ENCODE results near the gene GRK5. TPM values are rescaled to one million over a fixed set of nuclear protein-coding genes. Genes with fewer than 3 reads are reported as not detected.

Gene GRK5
- total and polyA plus RNA-seq, 5 donors from 2014 or later, result 5.1 to 46.4 (median 14.5) TPM

DNA sequence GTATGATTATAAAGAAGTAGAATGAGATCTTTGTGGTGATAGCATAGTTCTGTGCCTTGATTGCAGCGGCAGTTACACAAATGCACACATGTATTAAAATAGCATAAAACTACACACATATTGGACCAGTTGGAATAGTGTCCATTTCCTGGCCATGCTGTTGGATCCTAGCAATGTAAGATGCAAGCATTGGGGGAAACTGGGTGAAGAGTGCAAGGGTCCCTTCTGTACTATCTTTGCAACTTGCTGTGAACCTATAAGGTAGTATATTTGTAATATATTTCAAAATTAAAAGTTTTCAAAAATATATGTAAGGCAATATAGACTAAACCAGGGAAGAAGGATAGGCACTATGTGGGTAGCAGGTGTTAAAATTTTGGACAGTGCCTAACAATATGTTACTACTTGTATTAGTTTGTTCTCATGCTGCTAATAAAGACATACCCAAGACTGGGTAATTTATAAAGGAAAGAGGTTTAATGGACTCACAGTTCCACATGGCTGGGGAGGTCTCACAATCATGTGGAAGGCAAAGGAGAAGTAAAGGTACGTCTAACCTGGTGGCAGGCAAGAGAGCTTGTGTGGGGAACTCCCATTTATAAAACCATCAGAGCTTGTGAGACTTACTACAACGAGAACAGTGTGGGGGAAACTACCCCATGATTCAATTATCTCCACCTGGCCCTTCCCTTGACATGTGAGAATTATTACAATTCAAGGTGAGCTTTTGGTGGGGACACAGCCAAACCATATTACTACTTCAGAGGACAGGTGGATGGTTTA lies 263.7 kb downstream of the GRK5 start:
- peaks cover 0 to 8% (median 2%) of the 10 kb centered on the region in 4 donors for H3K4me1 Mint-ChIP-seq
- Histone ChIP-seq H3K27ac (ENCODE audit: insufficient read depth, low read length, poor library complexity, severe bottlenecking) (no peak overlapping the region), H3K27me3 (ENCODE audit: control insufficient read depth, insufficient read depth, low read length) (no peaks in the 10 kb centered on the region), H3K36me3 (ENCODE audit: control insufficient read depth, insufficient read depth, low read length) (no peaks in the 10 kb centered on the region), H3K4me3 (ENCODE audit: low read depth, low read length) (no peak overlapping the region), H3K4me1 (ENCODE audit: control insufficient read depth, insufficient read depth, low read length, poor library complexity, severe bottlenecking) (peaks cover 9% of the 10 kb centered on the region), H3K9me3 (ENCODE audit: control insufficient read depth in 2 of 2, low read length in 2 of 2) (no peaks in the 10 kb centered on the region)
- DNase-seq (no peak), ATAC-seq (ENCODE audit: low read depth in 2 of 2) (no peak)
- peak overlapping the region in 2 of 3 donors; percentile 10 to 20 for H3K27ac Mint-ChIP-seq
- H3K27me3 Mint-ChIP-seq, result no peaks in the 10 kb centered on the region
- H3K36me3 Mint-ChIP-seq, result peaks cover 4% of the 10 kb centered on the region
- H3K4me3 Mint-ChIP-seq, result no peak overlapping the region
- peaks cover 0 to 4% (median 0%) of the 10 kb centered on the region in 7 donors for H3K9me3 Mint-ChIP-seq

DNA sequence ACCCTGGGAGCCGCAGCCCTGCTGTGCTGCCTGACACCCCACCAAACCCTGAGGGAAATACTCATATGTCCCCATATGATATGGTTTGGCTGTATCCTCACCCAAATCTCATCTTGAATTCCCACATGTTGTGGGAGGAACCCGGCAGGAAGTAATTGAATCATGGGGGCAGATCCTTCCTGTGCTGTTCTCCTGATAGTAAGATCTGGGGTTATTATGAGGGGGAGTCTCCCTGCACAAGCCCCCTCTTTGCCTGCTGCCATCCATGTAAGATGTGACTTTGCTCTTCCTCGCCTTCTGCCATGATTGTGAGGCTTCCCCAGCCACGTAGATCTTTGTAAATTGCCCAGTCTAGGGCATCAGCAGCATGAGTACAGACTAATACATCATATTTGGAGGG lies 266.4 kb downstream of the GRK5 start:
- Mint-ChIP-seq H3K4me3 (no peak overlapping the region), H3K4me1 (peaks cover 13 to 22% (median 19%) of the 10 kb centered on the region in 4 donors), H3K27ac (no peak overlapping the region)

DNA sequence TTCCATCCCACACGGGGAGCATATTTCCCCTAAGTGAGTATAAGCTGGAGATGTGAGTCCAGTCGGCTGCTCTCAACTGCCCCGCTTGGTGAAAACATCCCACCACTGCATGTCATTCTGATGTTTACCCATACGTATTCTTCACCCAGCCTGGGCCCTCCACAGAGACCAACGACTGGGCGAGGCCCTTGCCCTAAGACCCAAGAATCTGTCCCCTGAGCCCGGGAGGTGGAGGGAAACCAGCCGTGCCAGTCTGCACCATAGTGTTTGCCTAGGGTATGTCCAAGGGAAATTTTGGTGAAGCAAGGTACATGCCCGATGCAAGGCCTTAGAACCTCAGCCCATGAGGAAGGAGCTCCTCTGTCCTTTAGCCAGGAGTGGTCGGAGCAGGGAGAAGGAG lies 267.2 kb downstream of the GRK5 start:
- no peak overlapping the region for H3K4me3 ChIP-seq (ENCODE audit: low read depth, low read length)
- H3K4me3 Mint-ChIP-seq, result no peak overlapping the region
- H3K27ac Mint-ChIP-seq, result no peak overlapping the region
- peaks cover 23% of the 10 kb centered on the region for H3K4me1 ChIP-seq (ENCODE audit: control insufficient read depth, insufficient read depth, low read length, poor library complexity, severe bottlenecking)
- H3K9me3 Mint-ChIP-seq, result peaks cover 0 to 4% (median 0%) of the 10 kb centered on the region in 7 donors
- no peaks in the 10 kb centered on the region for H3K27me3 ChIP-seq (ENCODE audit: control insufficient read depth, insufficient read depth, low read length)
- H3K27me3 Mint-ChIP-seq, result no peaks in the 10 kb centered on the region
- no peak for ATAC-seq (ENCODE audit: low read depth in 2 of 2)
- H3K4me1 Mint-ChIP-seq, result peaks cover 18 to 30% (median 25%) of the 10 kb centered on the region in 4 donors
- H3K9me3 ChIP-seq (ENCODE audit: control insufficient read depth in 2 of 2, low read length in 2 of 2), result no peaks in the 10 kb centered on the region
- no peak for DNase-seq
- H3K36me3 Mint-ChIP-seq, result peaks cover 4% of the 10 kb centered on the region
- H3K27ac ChIP-seq (ENCODE audit: insufficient read depth, low read length, poor library complexity, severe bottlenecking), result no peak overlapping the region
- no peaks in the 10 kb centered on the region for H3K36me3 ChIP-seq (ENCODE audit: control insufficient read depth, insufficient read depth, low read length)

More for the DNA sequence above, 266.4 kb downstream of the GRK5 start:
- Histone ChIP-seq H3K27ac (ENCODE audit: insufficient read depth, low read length, poor library complexity, severe bottlenecking) (no peak overlapping the region), H3K9me3 (ENCODE audit: control insufficient read depth in 2 of 2, low read length in 2 of 2) (no peaks in the 10 kb centered on the region), H3K36me3 (ENCODE audit: control insufficient read depth, insufficient read depth, low read length) (no peaks in the 10 kb centered on the region), H3K27me3 (ENCODE audit: control insufficient read depth, insufficient read depth, low read length) (no peaks in the 10 kb centered on the region), H3K4me1 (ENCODE audit: control insufficient read depth, insufficient read depth, low read length, poor library complexity, severe bottlenecking) (peaks cover 17% of the 10 kb centered on the region), H3K4me3 (ENCODE audit: low read depth, low read length) (no peak overlapping the region)
- Mint-ChIP-seq H3K27me3 (no peaks in the 10 kb centered on the region), H3K36me3 (peaks cover 4% of the 10 kb centered on the region), H3K9me3 (peaks cover 0 to 4% (median 0%) of the 10 kb centered on the region in 7 donors)
- no peak for ATAC-seq (ENCODE audit: low read depth in 2 of 2)
- no peak for DNase-seq

DNA sequence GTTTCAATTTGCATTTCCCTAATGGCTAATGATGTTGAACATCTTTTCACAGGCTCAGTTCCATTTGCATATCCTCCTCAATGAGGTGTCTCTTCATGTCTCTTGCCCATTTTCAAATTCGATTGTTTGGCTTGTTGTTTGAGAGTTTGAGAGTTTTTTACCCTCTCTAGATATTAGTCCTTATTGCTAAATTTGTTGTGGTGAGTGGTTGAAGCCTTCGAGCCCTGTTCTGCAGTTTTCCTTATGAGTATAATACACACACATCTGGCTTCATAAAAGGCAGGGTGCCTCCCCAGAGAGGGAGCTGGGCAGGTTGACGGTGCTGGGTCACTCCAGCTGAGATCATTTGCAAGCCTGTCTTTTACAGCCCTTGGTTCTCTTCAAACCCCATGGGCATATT lies 270.1 kb downstream of the GRK5 start:
- Histone ChIP-seq H3K36me3 (ENCODE audit: control insufficient read depth, insufficient read depth, low read length) (no peaks in the 10 kb centered on the region), H3K4me3 (ENCODE audit: low read depth, low read length) (no peak overlapping the region), H3K9me3 (ENCODE audit: control insufficient read depth in 2 of 2, low read length in 2 of 2) (no peaks in the 10 kb centered on the region), H3K27ac (ENCODE audit: insufficient read depth, low read length, poor library complexity, severe bottlenecking) (no peak overlapping the region), H3K4me1 (ENCODE audit: control insufficient read depth, insufficient read depth, low read length, poor library complexity, severe bottlenecking) (peaks cover 23% of the 10 kb centered on the region), H3K27me3 (ENCODE audit: control insufficient read depth, insufficient read depth, low read length) (no peaks in the 10 kb centered on the region)
- H3K9me3 Mint-ChIP-seq, result peaks cover 0 to 4% (median 0%) of the 10 kb centered on the region in 7 donors
- no peak for ATAC-seq (ENCODE audit: low read depth in 2 of 2)
- no peak for DNase-seq
- peak overlapping the region in 3 of 4 donors; percentile 18 to 56 (median 24) for H3K4me3 Mint-ChIP-seq
- no peaks in the 10 kb centered on the region for H3K27me3 Mint-ChIP-seq
- peak overlapping the region in 2 of 3 donors; percentile 20 to 73 for H3K27ac Mint-ChIP-seq
- H3K4me1 Mint-ChIP-seq, result peaks cover 18 to 33% (median 25%) of the 10 kb centered on the region in 4 donors
- H3K36me3 Mint-ChIP-seq, result peaks cover 4% of the 10 kb centered on the region

DNA sequence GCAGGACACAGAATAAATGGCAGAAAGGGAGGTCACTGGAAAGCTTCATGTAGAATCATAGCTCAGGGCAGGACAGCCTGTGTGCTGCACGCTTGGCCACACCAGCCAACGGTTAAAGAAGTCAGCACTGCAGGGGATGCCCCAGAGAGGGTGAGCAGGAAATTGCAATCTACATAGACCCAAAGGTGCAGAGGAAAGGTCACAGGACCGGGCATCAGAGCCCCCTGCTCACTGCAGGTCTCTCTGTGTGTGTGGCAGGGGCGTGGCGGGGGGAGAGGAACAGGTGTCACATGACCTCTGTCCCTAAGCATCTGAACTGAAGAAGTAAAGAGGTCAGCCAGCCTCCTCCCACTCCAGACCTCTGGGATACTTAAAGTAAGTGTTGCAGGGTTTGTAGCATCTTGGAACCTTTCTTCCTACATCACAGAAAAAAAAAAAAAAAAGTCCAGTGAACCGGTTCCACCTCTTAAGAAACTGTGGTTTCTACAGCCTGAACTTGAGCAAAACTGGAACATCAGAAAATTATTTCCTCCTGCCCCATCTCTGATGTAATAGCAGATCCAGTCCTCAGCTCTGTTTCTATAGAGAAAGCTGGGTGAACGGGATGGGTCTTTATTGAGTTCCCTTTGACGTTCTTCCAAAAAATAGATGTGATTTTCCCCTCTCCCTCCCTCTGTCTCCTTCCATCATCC lies 270.9 kb downstream of the GRK5 start:
- Mint-ChIP-seq H3K27ac (peak overlapping the region in 2 of 3 donors; percentile 28 to 73), H3K9me3 (peaks cover 0 to 4% (median 0%) of the 10 kb centered on the region in 7 donors), H3K4me1 (peaks cover 18 to 33% (median 25%) of the 10 kb centered on the region in 4 donors), H3K4me3 (peak overlapping the region in 3 of 4 donors; percentile 22 to 63 (median 46)), H3K27me3 (no peaks in the 10 kb centered on the region), H3K36me3 (peaks cover 4% of the 10 kb centered on the region)
- peak overlapping the region; percentile 34 for H3K4me3 ChIP-seq (ENCODE audit: low read depth, low read length)
- H3K9me3 ChIP-seq (ENCODE audit: control insufficient read depth in 2 of 2, low read length in 2 of 2), result no peaks in the 10 kb centered on the region
- H3K4me1 ChIP-seq (ENCODE audit: control insufficient read depth, insufficient read depth, low read length, poor library complexity, severe bottlenecking), result peaks cover 23% of the 10 kb centered on the region
- no peaks in the 10 kb centered on the region for H3K27me3 ChIP-seq (ENCODE audit: control insufficient read depth, insufficient read depth, low read length)
- DNase-seq, result peak in 1 of 3 donors; percentile 50
- H3K36me3 ChIP-seq (ENCODE audit: control insufficient read depth, insufficient read depth, low read length), result no peaks in the 10 kb centered on the region
- H3K27ac ChIP-seq (ENCODE audit: insufficient read depth, low read length, poor library complexity, severe bottlenecking), result no peak overlapping the region
- ATAC-seq (ENCODE audit: low read depth in 2 of 2), result peak; percentile 74 to 84

DNA sequence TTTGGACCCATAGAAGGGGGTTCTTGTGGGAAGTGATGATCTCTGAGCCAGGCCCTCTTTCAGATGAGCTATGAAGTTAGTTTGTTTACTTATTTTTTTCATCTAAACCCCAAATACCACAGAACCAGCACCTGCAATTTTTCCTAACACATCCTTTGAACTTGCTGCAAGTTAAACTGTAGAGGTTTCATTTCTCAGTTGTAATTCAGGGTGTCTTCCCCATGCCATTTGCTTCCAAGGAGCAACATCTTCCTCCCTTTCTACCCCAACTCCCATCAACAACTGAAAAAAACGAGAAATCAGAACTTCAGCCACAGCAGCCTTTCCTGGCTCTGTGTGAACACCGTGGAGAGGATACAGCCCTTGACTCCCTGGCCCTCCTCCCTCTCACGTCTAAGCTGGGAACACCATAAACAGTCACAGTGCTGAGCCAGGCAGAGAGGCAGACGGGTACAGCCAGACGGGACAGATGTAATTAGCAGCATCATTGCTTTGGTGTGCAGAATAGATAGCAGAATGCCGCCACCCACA lies 271.5 kb downstream of the GRK5 start:
- H3K4me1 ChIP-seq (ENCODE audit: control insufficient read depth, insufficient read depth, low read length, poor library complexity, severe bottlenecking), result peaks cover 23% of the 10 kb centered on the region
- no peaks in the 10 kb centered on the region for H3K36me3 ChIP-seq (ENCODE audit: control insufficient read depth, insufficient read depth, low read length)
- H3K9me3 ChIP-seq (ENCODE audit: control insufficient read depth in 2 of 2, low read length in 2 of 2), result no peaks in the 10 kb centered on the region
- peak overlapping the region in 3 of 4 donors; percentile 22 to 63 (median 40) for H3K4me3 Mint-ChIP-seq
- peaks cover 0 to 2% (median 0%) of the 10 kb centered on the region in 7 donors for H3K9me3 Mint-ChIP-seq
- H3K27ac Mint-ChIP-seq, result peak overlapping the region in 2 of 3 donors; percentile 26 to 73
- ATAC-seq (ENCODE audit: low read depth in 2 of 2) (no peak), DNase-seq (no peak)
- H3K4me3 ChIP-seq (ENCODE audit: low read depth, low read length), result peak overlapping the region; percentile 10
- H3K27me3 ChIP-seq (ENCODE audit: control insufficient read depth, insufficient read depth, low read length), result no peaks in the 10 kb centered on the region
- no peak overlapping the region for H3K27ac ChIP-seq (ENCODE audit: insufficient read depth, low read length, poor library complexity, severe bottlenecking)
- H3K27me3 Mint-ChIP-seq, result no peaks in the 10 kb centered on the region
- H3K36me3 Mint-ChIP-seq, result peaks cover 2% of the 10 kb centered on the region
- H3K4me1 Mint-ChIP-seq, result peaks cover 18 to 33% (median 25%) of the 10 kb centered on the region in 4 donors

DNA sequence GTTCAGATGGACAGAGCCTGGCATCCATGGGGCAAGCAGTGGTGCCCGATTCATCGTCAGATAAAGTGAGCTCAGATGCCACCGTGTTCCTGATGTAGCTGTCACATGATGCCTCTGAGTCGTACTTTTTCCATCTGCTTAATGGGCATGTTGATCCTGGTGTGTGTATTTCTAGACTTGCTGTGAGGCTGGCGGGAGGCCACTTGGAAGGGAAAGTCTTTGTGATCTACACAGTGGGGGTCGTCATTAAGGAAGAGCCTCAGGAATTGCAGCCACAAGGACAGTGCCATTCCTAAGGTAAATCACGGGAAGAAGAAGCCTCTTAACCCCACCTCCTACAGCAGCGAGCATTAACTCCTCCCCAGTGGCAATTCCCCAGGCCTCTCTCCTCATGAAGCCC lies 272.2 kb downstream of the GRK5 start:
- Histone ChIP-seq H3K36me3 (ENCODE audit: control insufficient read depth, insufficient read depth, low read length) (no peaks in the 10 kb centered on the region), H3K27ac (ENCODE audit: insufficient read depth, low read length, poor library complexity, severe bottlenecking) (no peak overlapping the region), H3K27me3 (ENCODE audit: control insufficient read depth, insufficient read depth, low read length) (no peaks in the 10 kb centered on the region), H3K9me3 (ENCODE audit: control insufficient read depth in 2 of 2, low read length in 2 of 2) (no peaks in the 10 kb centered on the region), H3K4me1 (ENCODE audit: control insufficient read depth, insufficient read depth, low read length, poor library complexity, severe bottlenecking) (peaks cover 23% of the 10 kb centered on the region), H3K4me3 (ENCODE audit: low read depth, low read length) (no peak overlapping the region)
- H3K36me3 Mint-ChIP-seq, result no peaks in the 10 kb centered on the region
- peaks cover 18 to 33% (median 25%) of the 10 kb centered on the region in 4 donors for H3K4me1 Mint-ChIP-seq
- peak overlapping the region in 2 of 3 donors; percentile 14 to 73 for H3K27ac Mint-ChIP-seq
- H3K27me3 Mint-ChIP-seq, result no peaks in the 10 kb centered on the region
- no peak overlapping the region for H3K4me3 Mint-ChIP-seq
- H3K9me3 Mint-ChIP-seq, result no peaks in the 10 kb centered on the region
- no peak for DNase-seq
- no peak for ATAC-seq (ENCODE audit: low read depth in 2 of 2)

Measured in CD4-positive, CD25-positive, alpha-beta regulatory T cell (primary cell).